ENCODE results near the gene ALDH6A1. TPM values are rescaled to one million over a fixed set of nuclear protein-coding genes. Genes with fewer than 3 reads are reported as not detected.

The ALDH6A1 gene
- total RNA-seq, 6 experiments from 2014 or later = 13.3 to 17.7 (median 14.4) TPM

- H3K4me3 Mint-ChIP-seq = no peak overlapping the region
- H3K36me3 Mint-ChIP-seq (ENCODE audit: low read depth) = no peaks in the 10 kb centered on the region
- H3K9me3 Mint-ChIP-seq = no peaks in the 10 kb centered on the region
- TF ChIP-seq CTCF (IDR thresholded peaks at IDR 0.05) = no peak
- H3K27me3 Mint-ChIP-seq (ENCODE audit: insufficient read depth) = no peaks in the 10 kb centered on the region
- H3K4me1 Mint-ChIP-seq (ENCODE audit: low read depth) = no peaks in the 10 kb centered on the region
- DNase-seq = no peak
- H3K27ac Mint-ChIP-seq = no peak overlapping the region
These were observed 49.7 kb downstream of the ALDH6A1 start for GRCh38 chr14:74034572-74034971.

- no peak for TF ChIP-seq CTCF (IDR thresholded peaks at IDR 0.05)
- H3K9me3 Mint-ChIP-seq = no peaks in the 10 kb centered on the region
- H3K36me3 Mint-ChIP-seq (ENCODE audit: low read depth) = no peaks in the 10 kb centered on the region
These were observed 55.1 kb downstream of the ALDH6A1 start for GRCh38 chr14:74029136-74029535.

GRCh38 chr14:74022346-74022745 lies 61.9 kb downstream of the ALDH6A1 start:
- Mint-ChIP-seq H3K9me3 (no peaks in the 10 kb centered on the region), H3K36me3 (ENCODE audit: low read depth) (no peaks in the 10 kb centered on the region), H3K27ac (no peak overlapping the region), H3K4me1 (ENCODE audit: low read depth) (peaks cover 20% of the 10 kb centered on the region), H3K4me3 (no peak overlapping the region), H3K27me3 (ENCODE audit: insufficient read depth) (no peaks in the 10 kb centered on the region; the same call in 1 of the 2 replicates)
- TF ChIP-seq CTCF (IDR thresholded peaks at IDR 0.05) = no peak
- no peak for DNase-seq

More at GRCh38 chr14:74029136-74029535, 55.1 kb downstream of the ALDH6A1 start:
- Mint-ChIP-seq H3K27me3 (ENCODE audit: insufficient read depth) (no peaks in the 10 kb centered on the region), H3K27ac (no peak overlapping the region), H3K4me1 (ENCODE audit: low read depth) (no peaks in the 10 kb centered on the region), H3K4me3 (no peak overlapping the region)
- DNase-seq = no peak

GRCh38 chr14:74019408-74020137 lies 64.7 kb downstream of the ALDH6A1 start:
- no peaks in the 10 kb centered on the region; the same call in 1 of the 2 replicates for H3K27me3 Mint-ChIP-seq (ENCODE audit: insufficient read depth)
- peak overlapping the region; percentile 93 for H3K4me3 Mint-ChIP-seq
- peaks cover 20% of the 10 kb centered on the region for H3K4me1 Mint-ChIP-seq (ENCODE audit: low read depth)
- DNase-seq = peak; percentile 29
- TF ChIP-seq CTCF (IDR thresholded peaks at IDR 0.05) = no peak
- H3K9me3 Mint-ChIP-seq = no peaks in the 10 kb centered on the region
- no peaks in the 10 kb centered on the region for H3K36me3 Mint-ChIP-seq (ENCODE audit: low read depth)
- H3K27ac Mint-ChIP-seq = peak overlapping the region; percentile 93

GRCh38 chr14:74018586-74019407 lies 65.5 kb downstream of the ALDH6A1 start, which contains the start of the genes BBOF1 and ENTPD5:
Gene BBOF1, plus strand, starts transcription at chr14:74019349. Its CDS starts 130 bp downstream, at chr14:74019479.
Gene ENTPD5, minus strand, starts transcription at chr14:74019288. Its CDS starts 31,186 bp downstream, at chr14:73988102.
- Mint-ChIP-seq H3K36me3 (ENCODE audit: low read depth) (no peaks in the 10 kb centered on the region), H3K27ac (peak within 1 kb of the TSS; percentile 96), H3K9me3 (no peaks in the 10 kb centered on the region), H3K4me1 (ENCODE audit: low read depth) (peaks cover 20% of the 10 kb centered on the region), H3K27me3 (ENCODE audit: insufficient read depth) (no peaks in the 10 kb centered on the region; the same call in 1 of the 2 replicates), H3K4me3 (peak within 1 kb of the TSS; percentile 93)
- DNase-seq = peak; percentile 76
- no peak; the same call in 1 of the 2 replicates for TF ChIP-seq CTCF (IDR thresholded peaks at IDR 0.05)

Measured in HFFc6 (cell line).